ENCODE results near the gene SMARCC2. TPM values are rescaled to one million over a fixed set of nuclear protein-coding genes. Genes with fewer than 3 reads are reported as not detected.

Gene SMARCC2
- total and polyA plus RNA-seq, 2 of the 13 experiments (the other 11 are each of a cell fraction or from before 2014, with no cell fraction given) = 21.3 to 24.1 TPM

GRCh38 chr12:56224102-56224701 lies 34.9 kb upstream of the SMARCC2 start, which contains the start of gene NABP2 (continued):
- peak; percentile 66 for TF ChIP-seq ZHX2 (IDR thresholded peaks at IDR 0.05; ENCODE audit: low read depth)
- no peak for TF ChIP-seq ZHX2 (CRISPR knock-in tag; IDR thresholded peaks at IDR 0.05; ENCODE audit: borderline replicate concordance)
- peak; percentile 54; the same call in 1 of the 2 replicates for TF ChIP-seq ZNF556 (CRISPR knock-in tag; IDR thresholded peaks at IDR 0.05; ENCODE audit: borderline replicate concordance)
- no peak for TF ChIP-seq SIX4 (CRISPR knock-in tag; IDR thresholded peaks at IDR 0.05)
- TF ChIP-seq SAP130 (CRISPR knock-in tag; IDR thresholded peaks at IDR 0.05; ENCODE audit: low read depth) = peak; percentile 80
- TF ChIP-seq ZNF724P (CRISPR knock-in tag; IDR thresholded peaks at IDR 0.05; ENCODE audit: borderline replicate concordance) = peak; percentile 43; the same call in 1 of the 2 replicates
- no peak for TF ChIP-seq ATF6 (CRISPR knock-in tag; conservative IDR thresholded peaks at IDR 0.05)
- TF ChIP-seq PBX3 (CRISPR knock-in tag; IDR thresholded peaks at IDR 0.05; ENCODE audit: borderline replicate concordance) = no peak
- TF ChIP-seq HDAC2 (CRISPR knock-in tag; IDR thresholded peaks at IDR 0.05) = no peak; the same call in 1 of the 2 replicates
- no peak for TF ChIP-seq MEIS2 (CRISPR knock-in tag; IDR thresholded peaks at IDR 0.05)
- peak; percentile 60; the same call in 1 of the 2 replicates for TF ChIP-seq POLR2G (IDR thresholded peaks at IDR 0.05; ENCODE audit: low read depth, low read length)
- no peak for TF ChIP-seq ZMAT5 (CRISPR knock-in tag; IDR thresholded peaks at IDR 0.05; ENCODE audit: borderline replicate concordance, low read depth)
- no peak for TF ChIP-seq ZNF883 (CRISPR knock-in tag; IDR thresholded peaks at IDR 0.05; ENCODE audit: not compliant biosample characterization)
- peak; percentile 97 for TF ChIP-seq ZNF574 (CRISPR knock-in tag; IDR thresholded peaks at IDR 0.05)
- TF ChIP-seq ZNF275 (CRISPR knock-in tag; IDR thresholded peaks at IDR 0.05; ENCODE audit: borderline replicate concordance) = no peak
